Stimulated activated CD8-positive, alpha-beta memory T cell treated with anti-CD3 and anti-CD28 coated beads, Interleukin-4, amount 100 ng/mL, for 1 hour (primary cell): Measurements from ENCODE around the gene C2orf69.
A peak's percentile ranks its signal among the peaks of the same experiment; 100 is the strongest.
"Not testable (repeated sequence)": the region's sequence is repeated elsewhere in the genome, so short reads cannot be mapped to it uniquely, and the experiment has no call there.

Experiments used
- DNase-seq, 2 donors: peaks; one replicate each; pipeline ENCODE4 v3.0.0-alpha.2; 2020; ENCODE audit warnings: low read depth in 2 of 2, low spot score in 1 of 2

Gene C2orf69

GRCh38 chr2:199911052-199911876, at the start of gene C2orf69:
Gene C2orf69 (plus strand): TSS chr2:199911293. CDS start chr2:199911439, 146 bp downstream.
- DNase-seq, result peak; percentile 77 to 80

- DNase-seq, result no peak
Observed at GRCh38 chr2:199862788-199863187, 48.3 kb upstream of the C2orf69 start.

- no peak for DNase-seq
Observed at GRCh38 chr2:199865905-199866304, 45.2 kb upstream of the C2orf69 start.

GRCh38 chr2:199868431-199869226, 42.5 kb upstream of the C2orf69 start:
- DNase-seq, result no peak

GRCh38 chr2:199869227-199869541, 41.9 kb upstream of the C2orf69 start:
- no peak for DNase-seq

GRCh38 chr2:199869653-199870052, 41.4 kb upstream of the C2orf69 start:
- no peak for DNase-seq

GRCh38 chr2:199870581-199870980, 40.5 kb upstream of the C2orf69 start:
- no peak for DNase-seq

- no peak for DNase-seq
Observed at GRCh38 chr2:199874209-199874608, 36.9 kb upstream of the C2orf69 start.

GRCh38 chr2:199875400-199875799, 35.7 kb upstream of the C2orf69 start:
- no peak for DNase-seq

- DNase-seq, result no peak
Observed at GRCh38 chr2:199882667-199883066, 28.4 kb upstream of the C2orf69 start.

- no peak for DNase-seq
Observed at GRCh38 chr2:199883474-199884212, 27.4 kb upstream of the C2orf69 start.

- no peak for DNase-seq
Observed at GRCh38 chr2:199895406-199895805, 15.7 kb upstream of the C2orf69 start.

GRCh38 chr2:199896617-199897016, 14.5 kb upstream of the C2orf69 start:
- DNase-seq, result no peak

GRCh38 chr2:199901942-199902341, 9.2 kb upstream of the C2orf69 start:
- no peak for DNase-seq

- DNase-seq, result no peak
Observed at GRCh38 chr2:199902486-199903110, 8.5 kb upstream of the C2orf69 start.

GRCh38 chr2:199903111-199903510, 8.0 kb upstream of the C2orf69 start:
- DNase-seq, result no peak

- DNase-seq, result no peak
Observed at GRCh38 chr2:199907008-199907714, 3.9 kb upstream of the C2orf69 start.

GRCh38 chr2:199910338-199911051, 598 bp upstream of the C2orf69 start:
- DNase-seq, result no peak

- no peak for DNase-seq
Observed at GRCh38 chr2:199911877-199912161, 726 bp downstream of the C2orf69 start.

- not testable (repeated sequence) for DNase-seq
Observed at GRCh38 chr2:199912553-199913114, 1.5 kb downstream of the C2orf69 start.
